A549 (cell line): Measurements from ENCODE around the gene ZNRD2.

Experiments used
- BCL3 ChIP-seq: fragments of >200 bp; sonication (Bioruptor Twin); formaldehyde crosslinking; IDR thresholded peaks from 3 replicates; pipeline ENCODE4 v1.6.1; 2016
- CEBPB ChIP-seq, 2 experiments: fragments of >200 bp in 1 of 2; sonication (Bioruptor Twin) in 1 of 2; formaldehyde crosslinking in 1 of 2; IDR thresholded peaks; 2 replicates each; pipeline ENCODE4 v1.6.1; 2012 to 2016
- CHD4 ChIP-seq: fragments of 200-600 bp; sonication (generic); IDR thresholded peaks from 2 replicates; pipeline ENCODE4 v1.6.1; 2016; ENCODE audit warnings: antibody characterized with exemption, mild to moderate bottlenecking, borderline replicate concordance
- CTCF ChIP-seq: fragments of >200 bp; sonication (Bioruptor Twin); formaldehyde crosslinking; IDR thresholded peaks from 3 replicates; pipeline ENCODE4 v1.5.1; 2016
- KDM5A ChIP-seq: fragments of 200-600 bp; sonication (generic); IDR thresholded peaks from 2 replicates; pipeline ENCODE4 v1.6.1; 2016; ENCODE audit warnings: antibody characterized with exemption, mild to moderate bottlenecking
- PHF8 ChIP-seq: fragments of 200-600 bp; sonication (generic); IDR thresholded peaks from 2 replicates; pipeline ENCODE4 v1.6.1; 2016; ENCODE audit warnings: low read depth, mild to moderate bottlenecking, antibody characterized with exemption, moderate library complexity, borderline replicate concordance
- SMC3 ChIP-seq: fragments of >200 bp; sonication (Bioruptor Twin); formaldehyde crosslinking; IDR thresholded peaks from 3 replicates; pipeline ENCODE4 v1.6.1; 2018; ENCODE audit warnings: inconsistent platforms

- TF ChIP-seq KDM5A (no peak), CTCF (no peak), CEBPB (IDR thresholded peaks at IDR 0.05) (no peak), PHF8 (no peak), BCL3 (no peak), CHD4 (no peak), SMC3 (no peak)
Measured at GRCh38 chr11:65596520-65596919, 26.2 kb downstream of the ZNRD2 start.
